ENCODE data around the gene NOC3L. TPM values are rescaled to one million over a fixed set of nuclear protein-coding genes. Genes with fewer than 3 reads are reported as not detected.

NOC3L gene
- total RNA-seq, 1 donor = 39.7 TPM

DNA sequence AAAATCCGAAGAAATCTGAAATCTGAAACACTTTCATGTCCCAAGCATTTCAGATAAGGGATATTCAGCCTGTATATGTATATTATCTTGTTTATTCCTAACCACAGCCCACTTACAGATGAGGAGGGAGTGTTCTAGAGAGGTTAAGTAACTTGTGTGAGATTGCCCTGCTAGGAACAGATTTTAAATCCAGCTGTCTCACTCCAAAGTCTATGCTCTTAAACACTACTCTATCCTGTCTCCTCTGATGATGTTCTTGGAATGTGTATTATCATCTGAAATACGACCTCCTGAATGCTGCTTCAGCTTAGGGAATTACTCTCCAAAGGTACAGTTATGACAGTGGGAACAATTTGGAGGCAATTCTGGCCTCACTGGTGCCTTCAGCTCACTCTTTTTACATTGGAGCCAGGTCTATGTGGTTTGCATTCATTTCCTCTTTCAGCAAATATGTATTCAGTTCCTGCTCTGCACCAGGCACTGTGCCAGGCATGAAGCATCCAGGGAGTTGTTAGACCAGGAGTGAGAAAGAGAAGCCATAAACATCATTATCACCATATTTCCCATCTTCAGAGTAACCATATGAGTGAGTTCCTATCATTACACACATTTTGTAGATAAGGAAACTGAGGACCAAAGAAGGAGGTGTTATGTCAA, 70.2 kb downstream of the NOC3L start:
- H3K4me3 ChIP-seq (ENCODE audit: low read depth, low read length) = no peak overlapping the region
- DNase-seq (ENCODE audit: low read depth) = peak; percentile 44
- no peak for TF ChIP-seq CTCF (IDR thresholded peaks at IDR 0.05; ENCODE audit: insufficient read depth, low read depth, low read length)

DNA sequence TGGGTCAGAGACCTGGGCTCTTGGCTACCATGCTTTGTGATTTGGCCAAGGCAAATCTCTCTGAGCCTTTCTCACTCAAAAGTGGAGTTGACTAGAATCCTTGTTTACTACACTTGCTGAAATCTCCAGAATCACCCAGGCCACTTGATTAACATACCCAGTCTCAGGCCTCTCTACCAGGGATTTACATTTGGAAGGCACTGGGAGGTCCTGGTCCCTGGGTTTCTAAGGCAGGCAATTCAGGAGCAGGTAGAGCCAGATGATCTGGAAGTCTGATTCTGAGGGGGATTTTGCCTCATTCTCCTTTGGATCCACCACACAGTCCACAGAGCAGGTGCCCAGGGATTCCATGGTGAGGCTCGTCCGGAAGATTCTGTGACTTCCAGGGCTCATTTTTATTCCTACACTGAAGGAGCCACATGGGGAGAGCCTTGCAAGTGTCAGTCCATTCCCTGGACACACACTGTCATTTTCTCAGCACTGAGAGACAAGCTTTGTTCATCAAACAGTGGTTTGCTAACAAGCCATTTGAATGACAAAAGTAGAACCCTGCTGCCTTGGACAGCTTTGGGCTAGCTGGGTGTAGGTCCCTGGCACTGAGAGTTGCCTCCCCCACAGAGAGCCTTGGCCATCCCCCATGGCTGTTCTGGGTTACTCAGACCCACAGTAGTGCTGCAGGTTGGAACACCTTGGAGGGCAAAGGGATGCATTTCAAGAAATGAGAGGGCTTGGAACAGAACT, 74.2 kb downstream of the NOC3L start:
- DNase-seq (ENCODE audit: low read depth) = no peak

DNA sequence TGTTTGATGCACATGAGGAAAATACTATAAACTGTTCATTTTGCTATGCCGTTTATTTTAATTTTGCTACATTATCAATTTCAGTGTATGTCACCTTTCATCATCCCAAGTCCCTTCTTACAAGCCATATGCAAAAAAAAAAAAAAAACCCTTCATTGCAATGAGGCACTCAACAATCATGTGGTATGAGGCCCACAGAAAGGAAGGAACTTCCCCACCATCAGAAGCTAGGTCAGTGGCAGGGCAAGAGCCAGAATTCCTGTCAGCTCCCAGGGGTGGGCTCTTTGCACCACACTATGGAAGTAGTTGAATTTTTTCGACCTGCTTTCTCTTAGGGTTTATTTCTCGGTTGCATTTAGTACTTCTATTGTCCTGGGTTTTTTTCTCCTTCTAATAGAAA, 75.4 kb downstream of the NOC3L start:
- no peak for TF ChIP-seq CTCF (IDR thresholded peaks at IDR 0.05; ENCODE audit: insufficient read depth, low read depth, low read length)
- no peak overlapping the region for H3K4me3 ChIP-seq (ENCODE audit: low read depth, low read length)
- no peak for DNase-seq (ENCODE audit: low read depth)

More for the DNA sequence above, 74.2 kb downstream of the NOC3L start:
- no peak overlapping the region for H3K4me3 ChIP-seq (ENCODE audit: low read depth, low read length)
- TF ChIP-seq CTCF (IDR thresholded peaks at IDR 0.05; ENCODE audit: insufficient read depth, low read depth, low read length) = no peak

DNA sequence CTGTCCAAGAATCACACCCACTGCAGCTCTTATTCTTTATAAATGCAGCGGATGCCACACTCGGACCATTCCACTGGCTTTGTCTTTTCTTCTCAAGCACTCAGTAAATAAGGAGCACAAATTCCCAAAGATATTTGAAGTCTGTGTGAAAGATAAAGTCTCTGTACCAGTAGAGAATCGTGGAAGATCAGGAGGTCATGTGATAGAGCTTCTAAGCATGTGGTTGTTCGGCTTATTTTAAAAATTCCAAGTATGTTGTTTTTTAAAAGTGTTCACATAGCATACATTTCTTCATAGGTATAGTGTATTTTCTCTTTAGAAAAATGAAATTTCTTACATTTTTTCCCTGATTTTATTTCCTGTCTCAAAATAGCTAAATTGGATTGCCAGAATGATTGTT, 75.8 kb downstream of the NOC3L start:
- H3K4me3 ChIP-seq (ENCODE audit: low read depth, low read length) = no peak overlapping the region
- peak; percentile 7 for DNase-seq (ENCODE audit: low read depth)
- TF ChIP-seq CTCF (IDR thresholded peaks at IDR 0.05; ENCODE audit: insufficient read depth, low read depth, low read length) = no peak

- DNase-seq (ENCODE audit: low read depth) = no peak
- H3K4me3 ChIP-seq (ENCODE audit: low read depth, low read length) = no peak overlapping the region
- no peak for TF ChIP-seq CTCF (IDR thresholded peaks at IDR 0.05; ENCODE audit: insufficient read depth, low read depth, low read length)
Observed at GRCh38 chr10:94285271-94285670, 77.5 kb downstream of the NOC3L start.

Other genes with a start within 250 kb of the NOC3L start
- 13.2 and 15.1 TPM in 2 replicates for gene TBC1D12, start 39.6 kb upstream of the NOC3L start, total RNA-seq
- 38.7 and 39.7 TPM in 2 replicates for gene HELLS, start 182.8 kb upstream of the NOC3L start, total RNA-seq